GM21367 (cell line): ENCODE measurements around the gene PATZ1.
"Not testable (repeated sequence)": the region's sequence is repeated elsewhere in the genome, so short reads cannot be mapped to it uniquely, and the experiment has no call there.

Experiments
- ATAC-seq: cut with Tn5 transposase; IDR thresholded peaks from one replicate; pipeline ENCODE4 v1.9.1; 2021; ENCODE audit not compliant: unreplicated experiment

Gene PATZ1

GRCh38 chr22:31346255-31346732 lies at the start of gene PATZ1:
Gene PATZ1 (minus strand): TSS chr22:31346346. CDS start chr22:31345602, 744 bp downstream.
- peak; percentile 9 for ATAC-seq

- no peak for ATAC-seq
Observed at GRCh38 chr22:31394326-31394725, 48.2 kb upstream of the PATZ1 start.

GRCh38 chr22:31393893-31394292 lies 47.7 kb upstream of the PATZ1 start:
- no peak for ATAC-seq

- ATAC-seq = not testable (repeated sequence)
Observed at GRCh38 chr22:31378651-31379050, 32.5 kb upstream of the PATZ1 start.

GRCh38 chr22:31378123-31378522 lies 32.0 kb upstream of the PATZ1 start:
- no peak for ATAC-seq

GRCh38 chr22:31377612-31378011 lies 31.5 kb upstream of the PATZ1 start:
- no peak for ATAC-seq

GRCh38 chr22:31367426-31367825 lies 21.3 kb upstream of the PATZ1 start:
- ATAC-seq = no peak

- ATAC-seq = no peak
Observed at GRCh38 chr22:31363885-31364465, 17.8 kb upstream of the PATZ1 start.

- no peak for ATAC-seq
Observed at GRCh38 chr22:31361743-31362142, 15.6 kb upstream of the PATZ1 start.

- no peak for ATAC-seq
Observed at GRCh38 chr22:31360029-31360428, 13.9 kb upstream of the PATZ1 start.

GRCh38 chr22:31354515-31354914 lies 8.4 kb upstream of the PATZ1 start:
- ATAC-seq = no peak

GRCh38 chr22:31350410-31350863 lies 4.3 kb upstream of the PATZ1 start:
- no peak for ATAC-seq

GRCh38 chr22:31349960-31350359 lies 3.8 kb upstream of the PATZ1 start:
- no peak for ATAC-seq

- ATAC-seq = no peak
Observed at GRCh38 chr22:31348766-31349165, 2.6 kb upstream of the PATZ1 start.

- not testable (repeated sequence) for ATAC-seq
Observed at GRCh38 chr22:31348009-31348337, 1.8 kb upstream of the PATZ1 start.

- no peak for ATAC-seq
Observed at GRCh38 chr22:31347251-31348008, 1.3 kb upstream of the PATZ1 start.

- no peak for ATAC-seq
Observed at GRCh38 chr22:31346733-31347250, 646 bp upstream of the PATZ1 start.

- ATAC-seq = peak; percentile 42
Observed at GRCh38 chr22:31345331-31346254, 553 bp downstream of the PATZ1 start.

- no peak for ATAC-seq
Observed at GRCh38 chr22:31344578-31345330, 1.4 kb downstream of the PATZ1 start.

- ATAC-seq = no peak
Observed at GRCh38 chr22:31344256-31344577, 1.9 kb downstream of the PATZ1 start.
